ENCODE measurements around the gene THADA.
"Not testable (repeated sequence)": the region's sequence is repeated elsewhere in the genome, so short reads cannot be mapped to it uniquely, and the experiment has no call there.

THADA gene

GRCh38 chr2:43410055-43410604, 185.7 kb downstream of the THADA start:
- no peak for DNase-seq (ENCODE audit: low spot score)

DNA sequence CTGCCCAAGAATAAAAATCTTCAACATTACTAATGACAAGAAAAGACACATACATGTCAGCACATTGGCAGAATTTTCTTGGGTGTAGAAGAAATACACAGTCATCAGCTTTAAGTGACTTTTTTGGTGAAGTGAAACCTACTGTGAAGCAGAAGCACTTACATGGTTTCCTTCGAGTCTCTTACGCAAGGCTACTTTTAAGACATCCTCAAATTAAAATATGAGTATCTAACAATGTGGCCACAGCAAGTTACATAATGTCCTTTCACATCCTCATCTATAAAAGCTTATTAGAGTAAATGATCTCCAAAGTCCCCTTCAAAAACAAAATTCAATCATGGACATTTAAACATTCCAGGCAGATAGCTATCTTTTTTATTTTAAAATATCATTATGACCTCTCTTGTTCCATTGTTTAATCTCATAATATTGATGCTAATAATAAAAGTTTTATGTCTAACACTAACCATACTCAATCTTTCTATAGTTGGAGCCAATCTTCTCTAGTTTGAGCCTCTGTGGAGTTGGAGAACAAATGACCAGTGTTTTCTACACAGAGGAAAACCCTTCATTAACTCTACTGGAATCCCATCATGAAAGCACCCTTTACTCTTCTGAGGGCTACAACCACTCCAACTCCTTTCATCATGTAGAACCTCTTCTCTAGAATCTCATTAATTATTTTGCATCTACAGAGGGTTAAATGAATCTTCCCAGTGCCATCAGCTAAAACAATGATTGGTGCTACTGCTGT, 187.3 kb downstream of the THADA start:
- DNase-seq (ENCODE audit: low spot score): no peak

DNA sequence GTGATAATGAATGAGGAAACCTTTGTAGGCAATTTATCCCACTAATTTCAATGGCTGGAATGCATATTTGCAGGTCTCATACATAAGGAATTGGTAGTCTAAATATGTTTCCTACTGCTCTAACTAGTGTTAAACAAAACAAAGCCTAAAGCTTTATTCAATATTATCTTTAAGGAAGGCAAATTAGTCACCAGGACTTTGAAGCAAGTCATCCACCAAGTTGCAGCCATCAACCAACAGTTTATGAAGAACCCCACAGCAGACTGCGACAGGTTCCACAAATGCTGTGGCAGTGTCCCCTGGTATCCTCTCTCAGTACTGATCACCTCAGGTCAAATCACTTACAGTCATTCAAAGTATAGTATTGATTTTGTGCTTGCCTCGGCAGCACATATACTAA, 187.9 kb downstream of the THADA start:
- DNase-seq (ENCODE audit: low spot score): no peak

- DNase-seq (ENCODE audit: low spot score): no peak
These were observed 189.1 kb downstream of the THADA start for GRCh38 chr2:43406651-43407279.

DNA sequence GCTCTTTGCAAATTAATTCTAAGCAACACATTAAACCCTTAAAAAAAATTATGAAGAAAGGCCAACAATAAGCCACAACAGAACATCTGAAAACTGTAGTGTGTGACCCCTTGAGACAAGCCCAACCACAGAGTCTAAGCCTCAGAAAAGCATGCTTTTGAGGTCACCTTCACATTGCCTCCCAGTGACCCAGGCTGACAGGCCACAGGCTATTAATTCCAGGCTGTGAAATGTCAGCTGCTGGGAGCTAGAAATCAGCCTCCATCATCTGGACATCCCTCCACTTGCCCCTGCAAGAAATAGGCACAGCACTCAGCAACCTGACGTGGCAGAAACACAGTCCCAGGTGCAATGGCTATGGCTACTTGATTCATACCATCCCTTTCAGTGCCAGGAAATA, 190.0 kb downstream of the THADA start:
- DNase-seq (ENCODE audit: low spot score): no peak

DNA sequence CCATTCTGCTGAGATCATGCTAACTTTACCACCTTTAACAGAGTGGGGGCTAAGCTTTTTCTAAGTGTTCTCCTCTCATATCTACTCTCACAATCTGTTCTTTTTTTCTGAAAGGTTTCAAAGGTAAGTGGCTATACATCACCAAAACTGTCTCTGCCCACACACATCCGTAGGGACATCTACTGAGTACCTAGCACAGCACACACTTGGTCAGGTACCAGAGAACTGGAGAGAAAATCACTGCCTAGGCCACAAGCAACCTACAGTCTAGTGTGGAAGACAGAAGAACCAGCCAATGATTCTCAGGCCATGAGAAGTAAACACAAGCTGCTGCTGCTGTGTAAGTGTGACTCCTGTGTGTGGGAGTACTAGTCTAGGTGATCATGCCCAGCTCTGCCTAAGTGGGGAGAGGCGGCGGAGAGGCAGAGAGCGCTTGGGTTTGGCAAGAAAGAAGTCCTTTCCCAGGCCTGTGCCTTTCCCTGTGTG, 193.3 kb downstream of the THADA start:
- no peak for DNase-seq (ENCODE audit: low spot score)

DNA sequence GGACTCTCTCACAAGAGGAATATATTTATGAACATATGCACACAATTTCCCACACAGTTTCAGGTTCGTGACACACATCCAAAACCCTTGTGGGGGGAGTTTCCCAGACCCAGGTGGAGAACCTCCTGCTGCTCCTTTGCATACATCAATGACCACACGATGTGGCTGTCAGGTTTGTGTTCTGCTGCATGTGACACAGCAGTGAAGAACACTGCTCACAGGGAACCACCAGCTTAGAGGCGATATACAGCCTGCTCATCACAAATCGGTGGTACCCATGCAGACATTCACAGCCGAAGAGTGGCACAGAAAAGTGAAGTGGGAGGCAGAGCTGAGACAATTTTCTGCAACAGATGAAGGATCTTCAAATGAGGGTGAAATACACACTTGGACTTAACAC, 193.8 kb downstream of the THADA start:
- no peak for DNase-seq (ENCODE audit: low spot score)

- DNase-seq (ENCODE audit: low spot score): no peak
These were observed 195.3 kb downstream of the THADA start for GRCh38 chr2:43400508-43400907.

GRCh38 chr2:43399515-43400264, 196.1 kb downstream of the THADA start:
- no peak for DNase-seq (ENCODE audit: low spot score)

DNA sequence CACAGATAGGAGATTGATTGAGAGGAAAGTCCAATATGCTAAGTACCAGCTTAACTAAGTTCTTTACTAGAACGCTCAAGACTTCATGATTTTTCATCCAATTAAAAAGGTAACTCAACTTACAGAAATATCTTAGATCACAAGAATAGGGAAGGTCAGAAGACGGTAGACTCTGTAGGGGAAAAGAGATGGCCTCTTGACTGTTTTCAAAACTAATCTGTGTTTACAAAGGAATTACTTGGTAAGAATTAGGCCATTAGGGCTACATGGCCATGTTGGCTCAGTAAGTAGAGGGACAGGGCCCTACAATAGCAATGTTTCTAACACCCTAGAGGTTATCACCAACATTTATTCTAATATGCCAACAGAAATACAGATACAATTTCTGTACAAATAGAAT, 196.7 kb downstream of the THADA start:
- DNase-seq (ENCODE audit: low spot score): no peak

DNA sequence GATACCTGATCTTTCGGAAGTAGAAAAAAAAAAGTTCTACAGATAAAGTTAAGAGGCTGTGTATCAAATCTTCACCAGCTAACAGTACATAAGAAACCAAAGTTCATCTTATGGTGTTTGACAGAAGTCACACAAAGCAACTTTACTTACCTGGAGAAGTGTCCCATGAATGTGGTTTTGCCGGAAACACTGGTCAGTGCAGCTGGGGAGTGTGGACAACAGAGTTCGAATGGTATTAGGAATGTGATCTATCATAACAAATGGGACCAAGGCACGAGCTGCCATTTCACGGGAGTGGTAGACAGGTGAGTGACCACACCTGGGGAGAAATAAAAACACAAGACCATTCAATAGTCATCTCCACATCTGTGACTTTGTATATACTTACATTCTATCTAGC, 198.0 kb downstream of the THADA start:
- no peak for DNase-seq (ENCODE audit: low spot score)

DNA sequence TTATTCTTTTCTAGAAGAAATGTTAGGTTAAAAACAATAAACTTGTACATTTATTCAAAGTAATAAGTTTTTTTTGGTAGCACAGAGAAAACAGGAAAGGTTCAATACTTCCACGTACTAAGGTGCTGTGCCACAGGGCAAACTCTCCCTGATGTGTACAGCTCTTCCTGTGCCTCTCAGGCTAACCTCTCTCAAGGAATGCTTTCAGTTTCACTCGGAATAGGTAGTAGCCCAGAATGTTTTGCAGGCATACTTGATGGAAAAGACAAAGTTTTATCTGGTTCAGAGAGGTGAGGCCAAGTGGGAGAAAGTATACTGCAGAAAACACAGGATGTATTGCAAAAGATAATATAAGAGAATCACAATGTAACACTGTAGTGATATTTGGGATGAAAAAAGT, 198.4 kb downstream of the THADA start:
- DNase-seq (ENCODE audit: low spot score): no peak

GRCh38 chr2:43396344-43396743, 199.5 kb downstream of the THADA start:
- DNase-seq (ENCODE audit: low spot score): not testable (repeated sequence)

DNA sequence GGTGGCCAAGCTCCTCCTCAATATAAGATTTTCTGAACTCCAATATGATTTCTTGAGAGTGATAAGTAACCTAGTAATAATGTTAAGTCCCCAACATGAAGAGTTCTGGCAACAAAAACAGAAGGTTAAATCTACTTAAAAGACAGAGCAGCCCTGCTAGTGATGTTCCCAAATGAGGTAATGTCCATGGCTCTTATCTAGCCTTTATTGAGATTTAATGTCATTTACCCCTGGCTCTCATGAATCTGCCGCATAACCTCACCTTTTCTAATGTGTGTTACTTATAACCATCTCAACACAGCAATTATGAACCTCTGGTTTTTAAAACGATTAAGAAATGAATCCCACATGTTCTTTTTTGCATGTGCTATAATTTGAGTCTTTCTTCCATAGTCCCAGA, 201.9 kb downstream of the THADA start:
- DNase-seq (ENCODE audit: low spot score): no peak

- DNase-seq (ENCODE audit: low spot score): no peak
These were observed 204.0 kb downstream of the THADA start for GRCh38 chr2:43391878-43392215.

- no peak for DNase-seq (ENCODE audit: low spot score)
These were observed 204.5 kb downstream of the THADA start for GRCh38 chr2:43391201-43391877.

DNA sequence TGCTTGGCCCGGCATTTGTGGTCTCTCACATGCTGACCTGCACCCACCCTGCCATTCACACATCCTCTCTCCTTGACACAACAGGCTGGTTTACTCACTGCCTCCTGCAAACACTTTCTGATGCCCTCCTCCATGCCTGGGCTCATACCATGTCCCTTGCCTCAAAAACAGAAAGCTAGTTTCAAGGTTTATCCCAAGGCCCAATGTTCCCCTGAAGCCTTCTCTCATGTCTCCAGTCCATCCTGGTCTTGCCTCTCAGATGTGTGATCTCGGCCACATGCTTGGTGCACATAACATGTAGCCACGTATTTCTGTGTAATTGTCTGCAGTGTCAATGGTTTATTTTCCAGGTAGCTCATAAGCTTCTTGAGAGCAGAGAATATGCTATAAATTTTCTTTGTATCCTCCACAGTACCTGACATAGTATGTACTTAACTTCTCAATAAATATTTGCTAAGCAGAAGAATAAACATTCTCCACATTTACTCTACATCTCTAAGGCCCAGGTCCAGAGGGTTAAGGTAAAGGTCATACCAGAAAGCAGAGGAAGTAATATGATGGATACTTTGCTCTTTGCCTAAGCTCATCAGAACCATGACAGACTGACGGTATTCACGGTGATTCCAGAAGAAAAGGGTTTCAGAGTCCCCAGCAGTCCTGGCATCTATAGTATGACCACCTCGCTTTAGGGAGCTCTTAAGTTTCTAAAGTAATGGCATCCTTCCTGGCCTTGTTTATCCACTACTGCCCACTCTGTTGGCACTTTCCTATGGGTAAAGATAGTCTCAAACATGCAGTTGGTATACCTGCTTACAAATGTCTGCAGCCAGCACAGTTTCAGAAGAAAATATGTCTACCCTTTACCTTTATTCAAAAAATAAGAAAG, 206.0 kb downstream of the THADA start:
- no peak for DNase-seq (ENCODE audit: low spot score)

DNA sequence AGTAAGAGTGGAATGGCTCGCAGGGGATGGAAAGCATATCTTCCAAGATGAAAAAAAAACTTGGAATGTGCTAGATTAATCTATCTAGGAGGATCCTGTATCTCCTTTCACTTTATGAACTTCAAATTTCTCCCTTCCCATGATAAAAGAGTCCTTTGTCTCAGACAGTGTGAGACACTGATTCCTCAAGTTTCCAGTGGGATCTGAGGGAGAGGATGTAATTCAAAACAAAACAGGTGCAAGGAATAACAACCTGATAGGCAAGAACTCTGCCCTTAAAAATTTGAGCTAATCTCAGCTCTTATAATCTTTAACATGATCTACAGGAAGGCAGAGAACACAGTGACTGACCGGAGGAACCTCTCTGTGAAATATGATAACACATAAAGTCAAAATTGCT, 207.5 kb downstream of the THADA start:
- no peak for DNase-seq (ENCODE audit: low spot score)

DNA sequence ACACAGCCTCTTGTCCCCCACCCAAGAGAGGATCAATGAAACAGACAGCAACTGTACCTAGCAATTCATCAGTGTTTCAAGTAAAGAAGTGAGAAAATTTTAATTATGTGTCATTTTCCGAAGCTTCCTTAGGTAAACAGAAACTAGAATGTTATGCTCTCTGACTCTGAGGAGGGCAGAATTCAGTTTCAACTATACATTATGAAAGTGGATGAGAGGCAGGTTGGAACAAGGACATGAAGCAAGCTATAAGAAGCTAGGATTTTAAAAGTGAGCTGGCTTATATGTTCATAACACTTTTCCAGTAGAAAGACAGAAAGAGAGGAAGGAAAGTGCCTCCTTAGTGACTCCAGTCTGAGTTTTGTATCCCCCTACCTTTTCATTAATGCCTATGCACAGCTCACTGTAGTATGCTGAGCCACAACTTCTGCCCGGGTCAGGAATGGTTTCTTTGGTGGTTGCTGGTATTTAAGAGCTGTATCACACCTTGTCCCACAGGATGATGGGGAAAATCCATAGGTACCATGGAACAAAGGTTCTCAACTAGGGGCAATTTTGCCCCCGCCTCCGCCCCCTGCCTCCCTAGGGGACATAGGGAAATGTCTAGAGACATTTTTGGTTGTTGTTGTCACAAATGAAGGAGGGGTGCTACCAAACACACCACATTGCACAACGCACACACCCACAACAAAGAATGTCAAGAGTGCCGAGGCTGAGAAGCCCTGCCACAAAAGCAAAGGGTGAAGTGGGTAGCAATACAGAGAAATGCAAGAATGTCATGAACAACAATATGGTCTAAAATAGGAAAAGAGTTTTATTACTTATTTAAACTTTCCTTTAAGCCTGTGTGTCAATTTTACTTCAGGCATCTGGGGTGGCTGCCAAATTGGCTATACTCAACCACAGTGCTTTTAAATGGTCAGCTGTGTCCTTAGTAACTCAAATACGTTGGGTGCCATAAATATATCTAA, 208.5 kb downstream of the THADA start:
- DNase-seq (ENCODE audit: low spot score): peak; percentile 11

DNA sequence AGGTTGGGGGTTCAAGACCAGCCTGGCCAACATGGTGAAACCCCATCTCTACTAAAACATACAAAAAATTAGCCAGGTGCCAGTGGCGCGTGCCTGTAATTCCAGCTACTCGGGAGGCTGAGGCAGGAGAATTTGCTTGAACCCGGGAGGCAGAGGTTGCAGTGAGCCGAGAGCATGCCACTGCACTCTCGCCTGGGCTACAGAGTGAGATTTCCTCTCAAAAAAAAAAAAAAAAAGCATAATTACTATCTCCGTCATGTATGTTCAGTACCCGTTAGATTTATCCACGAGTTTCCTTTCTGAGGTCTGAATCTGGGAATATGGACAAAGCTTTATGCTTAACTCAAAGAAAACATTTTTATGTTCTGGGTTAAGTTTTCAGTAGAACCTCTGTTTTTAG, 209.2 kb downstream of the THADA start:
- not testable (repeated sequence) for DNase-seq (ENCODE audit: low spot score)
